Astrocyte of the spinal cord (primary cell): Measurements from ENCODE around the gene MED26.
A peak's percentile ranks its signal among the peaks of the same experiment; 100 is the strongest.

Source experiments
- DNase-seq: peaks from one replicate; pipeline ENCODE4 v3.0.0; 2011; ENCODE audit warnings: low read depth, low spot score
- H3K4me3 ChIP-seq: 2 replicates; pipeline ENCODE4 v1.5.1; 2011; ENCODE audit warnings: low read depth, mild to moderate bottlenecking, low read length, moderate library complexity
- CTCF ChIP-seq: IDR thresholded peaks from 2 replicates; pipeline ENCODE4 v1.5.1; 2012; ENCODE audit warnings: low read depth, mild to moderate bottlenecking, low read length, inconsistent platforms
- in situ Hi-C: cut with HindIII; loops from 2 replicates; pipeline ENCODE4 v1.10.0; 2017; ENCODE audit warnings: low sequenced_read_pairs

MED26 gene

GRCh38 chr19:16530540-16531379 is 97.2 kb downstream of the MED26 start:
- H3K4me3 ChIP-seq: no peak overlapping the region
- no peak for DNase-seq
- in situ Hi-C loops: no loop called here
- TF ChIP-seq CTCF: no peak

GRCh38 chr19:16529466-16530144 is 98.4 kb downstream of the MED26 start:
- no peak for TF ChIP-seq CTCF
- DNase-seq: no peak
- in situ Hi-C loops: no loop called here
- no peak overlapping the region for H3K4me3 ChIP-seq

GRCh38 chr19:16527971-16528521 is 100.0 kb downstream of the MED26 start:
- in situ Hi-C loops: no loop called here
- H3K4me3 ChIP-seq: no peak overlapping the region
- no peak for DNase-seq
- peak; percentile 45 for TF ChIP-seq CTCF

GRCh38 chr19:16527334-16527935 is 100.6 kb downstream of the MED26 start:
- H3K4me3 ChIP-seq: no peak overlapping the region
- in situ Hi-C loops: no loop called here
- DNase-seq: no peak
- no peak for TF ChIP-seq CTCF

DNA sequence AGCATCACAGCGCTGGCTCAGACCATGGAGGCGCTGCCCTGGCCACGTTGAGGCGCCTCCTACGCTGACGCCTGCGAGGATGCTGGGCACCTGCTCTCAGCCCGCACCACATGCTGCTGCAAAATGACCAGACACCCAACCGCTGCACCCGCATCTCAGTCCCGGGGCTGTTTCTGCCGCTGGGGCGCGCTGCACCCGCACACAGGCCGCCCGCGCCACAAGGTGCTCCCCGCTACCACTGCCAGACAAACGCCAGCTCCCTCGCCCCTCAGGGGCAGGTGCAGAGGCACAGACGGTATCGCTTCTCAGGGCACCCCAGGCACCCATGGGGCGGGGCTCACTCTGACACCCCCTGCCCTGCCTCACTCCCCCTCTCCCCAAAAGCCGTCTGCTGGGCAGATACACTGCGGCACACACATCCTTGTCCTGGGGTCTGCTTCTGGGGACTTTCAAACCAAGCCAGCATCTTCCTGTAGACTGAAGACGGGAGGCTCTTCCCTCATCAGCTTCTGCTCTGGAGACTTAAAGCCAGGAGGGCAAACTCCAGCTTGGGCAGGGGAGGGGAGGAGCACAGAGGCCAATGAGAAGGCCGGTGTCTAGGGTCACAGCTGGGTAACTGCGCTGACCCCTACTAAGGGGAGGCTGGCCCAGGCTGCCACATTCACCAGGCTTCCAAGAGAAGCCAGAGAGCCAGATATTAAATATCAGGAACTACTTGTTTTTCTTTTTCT is 102.1 kb downstream of the MED26 start:
- DNase-seq: no peak
- H3K4me3 ChIP-seq: no peak overlapping the region
- TF ChIP-seq CTCF: no peak
- in situ Hi-C loops: no loop called here
